ENCODE data around the gene CMIP. TPM values are rescaled to one million over a fixed set of nuclear protein-coding genes. Genes with fewer than 3 reads are reported as not detected.

The CMIP gene
- polyA plus RNA-seq, 1 experiment = 4.9 TPM

- no peak overlapping the region for H3K4me3 ChIP-seq (ENCODE audit: low read depth, low read length)
- peaks cover 5% of the 10 kb centered on the region; the same call in 1 of the 2 replicates for H3K27me3 ChIP-seq (ENCODE audit: control insufficient read depth, insufficient read depth, low read length)
- TF ChIP-seq CTCF (IDR thresholded peaks at IDR 0.05; ENCODE audit: insufficient read depth, low read depth, low read length) = peak; percentile 56
- POLR2A ChIA-PET = no interaction called here
- no peak for DNase-seq (ENCODE audit: low read depth)
- CTCF ChIA-PET = interaction anchor here (0.7 to 4.2 kb wide), 15 partner anchors 8 to 785 kb away, joined by 3 to 65 read pairs (median 4); no protein-coding TSS in a partner anchor
- H3K36me3 ChIP-seq (ENCODE audit: control insufficient read depth, insufficient read depth, low read length) = no peaks in the 10 kb centered on the region
These were observed 278.6 kb downstream of the CMIP start for GRCh38 chr16:81723098-81723723.

GRCh38 chr16:81728435-81728834 is 283.8 kb downstream of the CMIP start:
- DNase-seq (ENCODE audit: low read depth) = no peak
- CTCF ChIA-PET = interaction anchor here (1.8 to 2.2 kb wide), 2 partner anchors 106 to 324 kb away, joined by 6 to 7 read pairs; no protein-coding TSS in a partner anchor
- no peak overlapping the region for H3K4me3 ChIP-seq (ENCODE audit: low read depth, low read length)
- H3K36me3 ChIP-seq (ENCODE audit: control insufficient read depth, insufficient read depth, low read length) = no peaks in the 10 kb centered on the region
- no peak for TF ChIP-seq CTCF (IDR thresholded peaks at IDR 0.05; ENCODE audit: insufficient read depth, low read depth, low read length)
- H3K27me3 ChIP-seq (ENCODE audit: control insufficient read depth, insufficient read depth, low read length) = peaks cover 7% of the 10 kb centered on the region; the same call in 1 of the 2 replicates
- POLR2A ChIA-PET = no interaction called here

GRCh38 chr16:81729451-81729850 is 284.8 kb downstream of the CMIP start:
- no peak overlapping the region for H3K4me3 ChIP-seq (ENCODE audit: low read depth, low read length)
- ChIA-PET CTCF (interaction anchor here (0.6 to 2.2 kb wide), 12 partner anchors 9 to 415 kb away, joined by 3 to 7 read pairs (median 4); no protein-coding TSS in a partner anchor), POLR2A (no interaction called here)
- DNase-seq (ENCODE audit: low read depth) = no peak
- no peak for TF ChIP-seq CTCF (IDR thresholded peaks at IDR 0.05; ENCODE audit: insufficient read depth, low read depth, low read length)
- no peaks in the 10 kb centered on the region for H3K36me3 ChIP-seq (ENCODE audit: control insufficient read depth, insufficient read depth, low read length)
- peaks cover 7% of the 10 kb centered on the region; the same call in 1 of the 2 replicates for H3K27me3 ChIP-seq (ENCODE audit: control insufficient read depth, insufficient read depth, low read length)

- H3K27me3 ChIP-seq (ENCODE audit: control insufficient read depth, insufficient read depth, low read length) = peaks cover 2% of the 10 kb centered on the region; the same call in 1 of the 2 replicates
- CTCF ChIA-PET = interaction anchor here (0.6 to 2.2 kb wide), 15 partner anchors 10 to 416 kb away, joined by 3 to 7 read pairs (median 3); no protein-coding TSS in a partner anchor
- no peaks in the 10 kb centered on the region for H3K36me3 ChIP-seq (ENCODE audit: control insufficient read depth, insufficient read depth, low read length)
- peak overlapping the region; percentile 46 for H3K4me3 ChIP-seq (ENCODE audit: low read depth, low read length)
- POLR2A ChIA-PET = interaction anchor here (0.7 kb wide), 1 partner anchor 492 kb away, joined by 3 read pairs; no protein-coding TSS in a partner anchor
- peak; percentile 7 for DNase-seq (ENCODE audit: low read depth)
- peak; percentile 62 for TF ChIP-seq CTCF (IDR thresholded peaks at IDR 0.05; ENCODE audit: insufficient read depth, low read depth, low read length)
These were observed 285.8 kb downstream of the CMIP start for GRCh38 chr16:81730090-81731051.

GRCh38 chr16:81731649-81732048 is 287.0 kb downstream of the CMIP start:
- Histone ChIP-seq H3K4me3 (ENCODE audit: low read depth, low read length) (no peak overlapping the region), H3K27me3 (ENCODE audit: control insufficient read depth, insufficient read depth, low read length) (peaks cover 2% of the 10 kb centered on the region; the same call in 1 of the 2 replicates), H3K36me3 (ENCODE audit: control insufficient read depth, insufficient read depth, low read length) (no peaks in the 10 kb centered on the region)
- ChIA-PET POLR2A (no interaction called here), CTCF (interaction anchor here (0.6 to 1.2 kb wide), 2 partner anchors 9 to 34 kb away, joined by 3 to 4 read pairs; no protein-coding TSS in a partner anchor)
- no peak for DNase-seq (ENCODE audit: low read depth)
- TF ChIP-seq CTCF (IDR thresholded peaks at IDR 0.05; ENCODE audit: insufficient read depth, low read depth, low read length) = no peak
